KMS-11 (cell line): ENCODE results near the gene GLDC.

Experiments used
- H2AFZ ChIP-seq: fragments of 200-600 bp; sonication (generic); 2 replicates; pipeline ENCODE4 v1.6.1; 2016; ENCODE audit warnings: antibody characterized with exemption, mixed run types, low read depth
- H3K27ac ChIP-seq: fragments of 200-600 bp; sonication (generic); 2 replicates; pipeline ENCODE4 v1.6.1; 2016; ENCODE audit warnings: mild to moderate bottlenecking, mixed run types
- H3K27me3 ChIP-seq: fragments of 200-600 bp; sonication (generic); 2 replicates; pipeline ENCODE4 v1.6.1; 2017; ENCODE audit warnings: mild to moderate bottlenecking, low read depth, mixed run types, moderate library complexity; ENCODE audit not compliant: insufficient read depth
- H3K36me3 ChIP-seq: fragments of 200-600 bp; sonication (generic); 2 replicates; pipeline ENCODE4 v1.6.1; 2017; ENCODE audit warnings: mild to moderate bottlenecking, mixed run types; ENCODE audit not compliant: insufficient read depth
- H3K4me1 ChIP-seq: fragments of 200-600 bp; sonication (generic); 2 replicates; pipeline ENCODE4 v1.6.1; 2016; ENCODE audit warnings: mild to moderate bottlenecking, low read depth, mixed run types; ENCODE audit not compliant: poor library complexity, severe bottlenecking
- H3K4me2 ChIP-seq: fragments of 200-600 bp; sonication (generic); 2 replicates; pipeline ENCODE4 v1.7.0; 2016; ENCODE audit warnings: mild to moderate bottlenecking, mixed run types
- H3K4me3 ChIP-seq: fragments of 200-600 bp; sonication (generic); IDR thresholded peaks from 2 replicates; pipeline ENCODE4 v1.6.1; 2017; ENCODE audit warnings: low read depth, low read length, mixed read lengths; ENCODE audit not compliant: insufficient read depth
- H3K79me2 ChIP-seq: fragments of 200-600 bp; sonication (generic); 2 replicates; pipeline ENCODE4 v1.6.1; 2016; ENCODE audit warnings: low read depth, mixed run types; ENCODE audit not compliant: insufficient read depth
- H3K9ac ChIP-seq: fragments of 200-600 bp; sonication (generic); 2 replicates; pipeline ENCODE4 v1.6.1; 2016; ENCODE audit warnings: mild to moderate bottlenecking, mixed run types
- H4K20me1 ChIP-seq: fragments of 200-600 bp; sonication (generic); 2 replicates; pipeline ENCODE4 v1.6.1; 2016; ENCODE audit warnings: mild to moderate bottlenecking, mixed run types; ENCODE audit not compliant: insufficient read depth
- CTCF ChIP-seq: fragments of 200-600 bp; sonication (generic); conservative IDR thresholded peaks from 2 replicates; pipeline ENCODE4 v1.6.1; 2017; ENCODE audit warnings: low read depth, mild to moderate bottlenecking, antibody characterized with exemption, low read length, moderate library complexity, mixed read lengths

The GLDC gene

GRCh38 chr9:6689893-6690674 is 44.6 kb upstream of the GLDC start:
- H3K79me2 ChIP-seq: no peaks in the 10 kb centered on the region
- H2AFZ ChIP-seq: no peak overlapping the region
- H3K4me3 ChIP-seq: no peak overlapping the region
- no peak overlapping the region for H3K4me2 ChIP-seq
- H3K27me3 ChIP-seq: no peaks in the 10 kb centered on the region
- H3K36me3 ChIP-seq: no peaks in the 10 kb centered on the region
- H3K9ac ChIP-seq: no peak overlapping the region
- no peaks in the 10 kb centered on the region for H4K20me1 ChIP-seq
- TF ChIP-seq CTCF: no peak
- no peak overlapping the region for H3K27ac ChIP-seq
- H3K4me1 ChIP-seq: peaks cover 6% of the 10 kb centered on the region

GRCh38 chr9:6687180-6687579 is 41.7 kb upstream of the GLDC start:
- TF ChIP-seq CTCF: no peak
- Histone ChIP-seq H3K79me2 (peaks cover 7% of the 10 kb centered on the region; the same call in 1 of the 2 replicates), H3K9ac (no peak overlapping the region), H3K4me3 (no peak overlapping the region), H3K4me2 (no peak overlapping the region), H3K36me3 (no peaks in the 10 kb centered on the region), H3K27me3 (no peaks in the 10 kb centered on the region), H3K27ac (no peak overlapping the region), H3K4me1 (peaks cover 12% of the 10 kb centered on the region), H4K20me1 (no peaks in the 10 kb centered on the region), H2AFZ (no peak overlapping the region)

DNA sequence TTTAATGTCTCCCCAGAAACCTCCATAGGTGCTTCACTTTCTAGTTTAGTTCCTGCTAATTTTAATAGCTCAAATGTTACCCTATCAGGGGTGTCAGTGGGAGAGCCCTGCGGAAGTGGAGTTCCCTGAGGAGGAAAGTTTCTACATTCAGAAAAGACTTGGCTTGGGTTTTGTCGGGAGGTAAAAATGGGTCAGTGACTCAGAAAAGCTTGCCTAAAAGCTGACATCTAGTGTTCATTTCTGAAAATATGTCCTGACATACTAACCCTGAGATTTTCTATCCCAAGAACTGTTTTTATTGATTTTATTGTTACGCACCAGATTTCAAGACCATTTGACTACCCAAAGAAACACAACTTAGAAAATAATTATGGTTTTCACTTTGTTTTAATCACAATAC is 40.9 kb upstream of the GLDC start:
- no peak overlapping the region for H3K4me3 ChIP-seq
- TF ChIP-seq CTCF: 0 out of 2 replicates have a peak, but pooled peaks have one; percentile 19
- peaks cover 12% of the 10 kb centered on the region for H3K4me1 ChIP-seq
- no peak overlapping the region for H3K9ac ChIP-seq
- H3K4me2 ChIP-seq: no peak overlapping the region
- no peaks in the 10 kb centered on the region for H3K36me3 ChIP-seq
- H3K27ac ChIP-seq: no peak overlapping the region
- H3K79me2 ChIP-seq: peaks cover 7% of the 10 kb centered on the region; the same call in 1 of the 2 replicates
- no peak overlapping the region for H2AFZ ChIP-seq
- no peaks in the 10 kb centered on the region for H4K20me1 ChIP-seq
- no peaks in the 10 kb centered on the region for H3K27me3 ChIP-seq

- H3K27me3 ChIP-seq: no peaks in the 10 kb centered on the region
- H2AFZ ChIP-seq: peak overlapping the region; percentile 65
- peak overlapping the region; percentile 65 for H3K4me2 ChIP-seq
- no peaks in the 10 kb centered on the region for H3K36me3 ChIP-seq
- TF ChIP-seq CTCF: no peak
- H3K4me1 ChIP-seq: peaks cover 22% of the 10 kb centered on the region
- H4K20me1 ChIP-seq: no peaks in the 10 kb centered on the region
- H3K9ac ChIP-seq: peak overlapping the region; percentile 97
- peak overlapping the region; percentile 98 for H3K27ac ChIP-seq
- H3K79me2 ChIP-seq: peaks cover 7% of the 10 kb centered on the region; the same call in 1 of the 2 replicates
- H3K4me3 ChIP-seq: peak overlapping the region; percentile 25
Measured at GRCh38 chr9:6681957-6682501, 36.5 kb upstream of the GLDC start.
